CD4-positive, alpha-beta T cell (primary cell): ENCODE data around the gene RND2. TPM values are rescaled to one million over a fixed set of nuclear protein-coding genes. Genes with fewer than 3 reads are reported as not detected.
"Not testable (repeated sequence)": the region's sequence is repeated elsewhere in the genome, so short reads cannot be mapped to it uniquely, and the experiment has no call there.

Source experiments
- ATAC-seq: fragments of 200-7000 bp; cut with Tn5 transposase; one replicate; pipeline ENCODE4 v1.10.0; 2022; ENCODE audit warnings: mild to moderate bottlenecking; ENCODE audit not compliant: poor library complexity
- CTCF ChIA-PET: fragments of 350-600 bp; sonication (Branson Sonifier 250); formaldehyde crosslinking; loops from one replicate; lab custom pipeline; 2021; ENCODE audit warnings: antibody characterized with exemption, inconsistent platforms; lab: Charles Lee
- POLR2A ChIA-PET: fragments of 350-600 bp; sonication (Branson Sonifier 250); formaldehyde crosslinking; loops from one replicate; lab custom pipeline; 2021; ENCODE audit warnings: antibody characterized with exemption, inconsistent platforms; lab: Charles Lee
- DNase-seq, 14 experiments: peaks; one replicate each; pipeline ENCODE4 v3.0.0-alpha.2; 2013 to 2020; ENCODE audit warnings: mixed read lengths in 2 of 14
- H3K27ac ChIP-seq, 2 donors: one replicate each; pipeline versions ENCODE4 v1.5.1 to v1.7.0; 2013; ENCODE audit warnings: low read length in 2 of 2, low read depth in 1 of 2, mild to moderate bottlenecking in 1 of 2
- H3K27me3 ChIP-seq, 2 experiments: 1 replicate in 1 of 2; 2 replicates in 1 of 2; pipeline versions ENCODE4 v1.6.1 to v1.7.0; 2013; ENCODE audit warnings: low read length in 2 of 2, control low read depth in 1 of 2, mild to moderate bottlenecking in 1 of 2, moderate library complexity in 1 of 2; ENCODE audit not compliant: insufficient read depth in 2 of 2, control insufficient read depth in 1 of 2
- H3K36me3 ChIP-seq: one replicate; pipeline ENCODE4 v1.6.1; 2013; ENCODE audit warnings: low read length, control low read depth; ENCODE audit not compliant: insufficient read depth
- H3K4me1 ChIP-seq: one replicate; pipeline ENCODE4 v1.6.1; 2013; ENCODE audit warnings: low read length, control low read depth; ENCODE audit not compliant: insufficient read depth
- H3K4me3 ChIP-seq: one replicate; pipeline ENCODE4 v1.5.1; 2013; ENCODE audit warnings: mild to moderate bottlenecking, low read length, moderate library complexity
- H3K9me3 ChIP-seq, 2 experiments: 1 replicate in 1 of 2; 2 replicates in 1 of 2; pipeline versions ENCODE4 v1.6.1 to v1.7.0; 2013; ENCODE audit warnings: low read length in 2 of 2, mild to moderate bottlenecking in 2 of 2, control low read depth in 1 of 2, moderate library complexity in 1 of 2; ENCODE audit not compliant: control insufficient read depth in 1 of 2, insufficient read depth in 1 of 2
- H3K27ac Mint-ChIP-seq: one replicate; pipeline ENCODE4 v1.8.0; 2020; ENCODE audit warnings: mixed read lengths
- H3K27me3 Mint-ChIP-seq: one replicate; pipeline ENCODE4 v1.8.0; 2021; ENCODE audit warnings: mixed read lengths
- H3K36me3 Mint-ChIP-seq: one replicate; pipeline ENCODE4 v1.8.0; 2021; ENCODE audit warnings: low read depth, mixed read lengths
- H3K4me1 Mint-ChIP-seq: one replicate; pipeline ENCODE4 v1.8.0; 2021; ENCODE audit warnings: low read depth, mixed read lengths
- H3K4me3 Mint-ChIP-seq: one replicate; pipeline ENCODE4 v1.8.0; 2020; ENCODE audit warnings: mild to moderate bottlenecking, mixed read lengths
- H3K9me3 Mint-ChIP-seq: one replicate; pipeline ENCODE4 v1.8.0; 2020; ENCODE audit warnings: mixed read lengths
- intact Hi-C, 2 experiments: fragments of 100-400 bp; cut with DNase I in 1 of 2; cut with micrococcal nuclease in 1 of 2; formaldehyde crosslinking; loops; one replicate each; pipeline versions ENCODE4 v1.15.1 to v1.9.0; 2023 to 2025; cut with DNase I, micrococcal nuclease
- polyA plus RNA-seq, 2 donors: library from polyadenylated mRNA; unstranded; fragments of 120-200 nt; gene quantifications; one replicate each; pipeline ENCODE4 v1.2.1, GENCODE V29; 2013
- total RNA-seq, 174 experiments: library from RNA in 2 of 174; stranded (reverse) in 2 of 174; gene quantifications; one replicate each; pipeline ENCODE4 v1.2.3 and lab custom pipeline; 2021 to 2026
- TF ChIP-seq, protein P1 (sequence below): fragments of 200-600 bp; IDR thresholded peaks from one replicate; pipeline ENCODE4 v1.8.0; 2022; ENCODE audit warnings: antibody characterized with exemption, mild to moderate bottlenecking

RND2 gene, protein sequence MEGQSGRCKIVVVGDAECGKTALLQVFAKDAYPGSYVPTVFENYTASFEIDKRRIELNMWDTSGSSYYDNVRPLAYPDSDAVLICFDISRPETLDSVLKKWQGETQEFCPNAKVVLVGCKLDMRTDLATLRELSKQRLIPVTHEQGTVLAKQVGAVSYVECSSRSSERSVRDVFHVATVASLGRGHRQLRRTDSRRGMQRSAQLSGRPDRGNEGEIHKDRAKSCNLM
- total RNA-seq (under 1 TPM; 0.27 to 0.28 TPM), total RNA-seq (lab: John Stamatoyannopoulos, UW) (0 to 1.5 (median 0.38) reads per million in 172 experiments)
- 0.23 TPM for polyA plus RNA-seq (2013, experiment 1 of 2)
- polyA plus RNA-seq (2013, experiment 2 of 2), result 0.30 TPM

DNA sequence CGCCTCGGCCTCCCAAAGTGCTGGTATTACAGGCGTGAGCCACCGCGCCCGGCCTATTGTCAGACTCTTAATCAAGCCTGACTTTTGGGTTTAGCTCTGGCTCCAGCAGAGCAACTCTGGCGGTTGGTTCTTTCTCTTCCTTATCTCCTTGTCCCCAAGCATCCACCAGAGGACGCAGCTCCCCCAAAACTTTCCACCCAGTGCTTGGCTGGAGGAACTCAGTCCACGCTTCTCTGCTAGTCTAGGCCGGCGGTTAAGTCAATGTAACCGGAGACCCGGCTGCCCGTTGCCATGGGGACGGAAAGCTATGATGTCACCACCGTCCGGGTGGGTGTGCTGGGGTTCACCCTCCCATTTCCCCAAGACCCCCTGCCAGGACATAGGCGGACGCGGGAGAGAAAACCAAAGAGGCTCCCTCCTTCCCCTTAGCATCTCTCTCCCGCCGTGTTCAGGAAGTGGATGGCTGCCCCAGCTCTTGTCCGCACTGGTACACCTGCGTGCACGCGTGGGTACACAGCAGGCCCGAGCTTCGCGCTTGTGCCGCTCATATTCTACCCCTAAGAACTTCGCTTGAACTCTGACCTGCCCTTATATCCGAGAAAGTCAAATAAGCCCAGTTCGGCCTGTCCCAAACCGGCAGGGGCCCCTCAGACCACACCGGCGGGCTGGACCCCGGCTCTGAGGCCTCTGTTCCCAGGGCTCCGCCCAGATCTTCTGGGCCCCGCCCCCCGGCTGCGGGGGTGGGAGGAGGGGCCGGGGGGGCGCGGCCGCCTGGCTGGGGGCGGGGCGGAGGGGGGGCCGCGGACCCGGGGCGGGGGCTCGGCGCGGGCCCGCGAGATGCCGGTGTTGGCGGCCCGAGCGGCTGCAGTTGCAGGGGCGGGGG lies at the start of gene RND2:
RND2 (plus strand) TSS at position 825 of the 883 bp plus-strand sequence. CDS start 117 bp downstream, outside the sequence.
- peaks cover 28% of the 10 kb centered on the region for H3K4me1 Mint-ChIP-seq
- Histone ChIP-seq H3K9me3 (no peaks in the 10 kb centered on the region), H3K36me3 (no peaks in the 10 kb centered on the region), H3K27ac (peak within 1 kb of the TSS in 1 of 2 donors; percentile 56), H3K4me1 (peaks cover 48% of the 10 kb centered on the region), H3K4me3 (peak within 1 kb of the TSS; percentile 74), H3K27me3 (no peaks in the 10 kb centered on the region)
- ATAC-seq (peak; percentile 56), DNase-seq (peak; percentile 60 to 91 (median 71))
- H3K27me3 Mint-ChIP-seq, result no peaks in the 10 kb centered on the region
- H3K36me3 Mint-ChIP-seq, result no peaks in the 10 kb centered on the region
- H3K4me3 Mint-ChIP-seq, result peak within 1 kb of the TSS; percentile 90
- ChIA-PET POLR2A (interaction anchor here (0.7 to 2.8 kb wide), 13 partner anchors 12 to 459 kb away, joined by 3 to 29 read pairs (median 7); partner anchors contain the start of genes BRCA1, DHX8, NBR1 and RPL27), CTCF (interaction anchor here (0.6 to 1.9 kb wide), 9 partner anchors 16 to 1095 kb away, joined by 3 to 10 read pairs (median 3); partner anchors contain the start of genes DHX8 and RPL27)
- TF ChIP-seq, protein P1, sequence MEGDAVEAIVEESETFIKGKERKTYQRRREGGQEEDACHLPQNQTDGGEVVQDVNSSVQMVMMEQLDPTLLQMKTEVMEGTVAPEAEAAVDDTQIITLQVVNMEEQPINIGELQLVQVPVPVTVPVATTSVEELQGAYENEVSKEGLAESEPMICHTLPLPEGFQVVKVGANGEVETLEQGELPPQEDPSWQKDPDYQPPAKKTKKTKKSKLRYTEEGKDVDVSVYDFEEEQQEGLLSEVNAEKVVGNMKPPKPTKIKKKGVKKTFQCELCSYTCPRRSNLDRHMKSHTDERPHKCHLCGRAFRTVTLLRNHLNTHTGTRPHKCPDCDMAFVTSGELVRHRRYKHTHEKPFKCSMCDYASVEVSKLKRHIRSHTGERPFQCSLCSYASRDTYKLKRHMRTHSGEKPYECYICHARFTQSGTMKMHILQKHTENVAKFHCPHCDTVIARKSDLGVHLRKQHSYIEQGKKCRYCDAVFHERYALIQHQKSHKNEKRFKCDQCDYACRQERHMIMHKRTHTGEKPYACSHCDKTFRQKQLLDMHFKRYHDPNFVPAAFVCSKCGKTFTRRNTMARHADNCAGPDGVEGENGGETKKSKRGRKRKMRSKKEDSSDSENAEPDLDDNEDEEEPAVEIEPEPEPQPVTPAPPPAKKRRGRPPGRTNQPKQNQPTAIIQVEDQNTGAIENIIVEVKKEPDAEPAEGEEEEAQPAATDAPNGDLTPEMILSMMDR, result peak; percentile 21
- H3K27ac Mint-ChIP-seq, result peak within 1 kb of the TSS; percentile 77
- intact Hi-C loops, result loop anchor here (1.0 to 10.0 kb wide), 7 partner anchors 100 to 459 kb away; partner anchors contain the start of genes BRCA1 (in 2 of the 2), DHX8 (in 1 of the 2) and TMEM106A (in 1 of the 2)
- no peaks in the 10 kb centered on the region for H3K9me3 Mint-ChIP-seq

DNA sequence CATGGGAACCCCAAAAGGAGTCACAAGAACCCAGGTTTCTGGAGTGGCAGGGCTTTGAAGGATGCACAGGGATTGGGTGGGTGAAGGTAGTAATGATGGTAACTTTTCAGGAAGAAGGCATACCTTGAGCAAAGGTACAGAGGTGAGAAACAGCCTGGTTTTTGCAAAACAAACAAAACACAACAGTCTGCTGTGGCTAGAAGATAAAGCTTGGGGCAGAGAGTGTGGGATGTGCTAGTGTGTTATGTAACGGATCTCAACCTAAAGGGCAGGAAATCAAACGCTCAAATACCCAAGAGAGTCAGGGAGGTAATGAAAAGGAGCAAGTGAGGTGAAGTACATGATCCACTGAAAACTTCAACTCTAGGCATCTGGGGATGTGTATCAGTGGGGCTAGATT lies 49.8 kb upstream of the RND2 start:
- ChIA-PET POLR2A (no interaction called here), CTCF (no interaction called here)
- Histone ChIP-seq H3K36me3 (no peaks in the 10 kb centered on the region), H3K9me3 (no peaks in the 10 kb centered on the region), H3K27me3 (no peaks in the 10 kb centered on the region), H3K4me3 (no peak overlapping the region), H3K27ac (no peak overlapping the region), H3K4me1 (peaks cover 8% of the 10 kb centered on the region)
- Mint-ChIP-seq H3K4me1 (peaks cover 12% of the 10 kb centered on the region), H3K36me3 (peaks cover 3% of the 10 kb centered on the region), H3K27ac (no peak overlapping the region), H3K9me3 (no peaks in the 10 kb centered on the region), H3K27me3 (no peaks in the 10 kb centered on the region), H3K4me3 (no peak overlapping the region)
- TF ChIP-seq, protein P1, result no peak
- intact Hi-C loops, result no loop called here
- DNase-seq (no peak), ATAC-seq (no peak)

DNA sequence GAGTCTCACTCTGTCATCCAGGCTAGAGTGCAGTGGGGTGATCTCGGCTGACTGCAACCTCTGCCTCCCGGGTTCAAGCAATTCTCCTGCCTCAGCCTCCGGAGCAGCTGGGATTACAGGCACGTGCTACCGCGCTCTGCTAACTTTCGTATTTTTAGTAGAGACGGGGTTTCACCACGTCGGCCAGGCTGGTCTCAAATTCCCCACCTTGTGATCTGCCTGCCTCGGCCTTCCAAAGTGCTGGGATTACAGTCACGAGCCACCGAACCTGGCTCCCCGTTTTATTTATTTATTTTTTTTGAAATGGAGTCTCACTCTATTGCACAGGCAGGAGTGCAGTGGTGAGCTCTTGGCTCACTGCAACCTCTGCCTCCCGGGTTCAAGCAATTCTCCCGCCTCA lies 49.3 kb upstream of the RND2 start:
- H3K4me1 ChIP-seq, H3K27me3 Mint-ChIP-seq, H3K27ac Mint-ChIP-seq, H3K9me3 ChIP-seq, CTCF ChIA-PET, POLR2A ChIA-PET, ATAC-seq, H3K36me3 ChIP-seq, H3K27ac ChIP-seq, intact Hi-C loops, H3K4me3 ChIP-seq, H3K9me3 Mint-ChIP-seq, H3K27me3 ChIP-seq, H3K36me3 Mint-ChIP-seq, DNase-seq, H3K4me3 Mint-ChIP-seq: not testable (repeated sequence)
- peaks cover 16% of the 10 kb centered on the region for H3K4me1 Mint-ChIP-seq
